Smooth muscle cell (in vitro differentiated cells): ENCODE data around the gene FTSJ1. TPM values are rescaled to one million over a fixed set of nuclear protein-coding genes. Genes with fewer than 3 reads are reported as not detected.

Source experiments
- DNase-seq: peaks from one replicate; lab custom pipeline; 2025; ENCODE audit not compliant: unreplicated experiment; lab: John Stamatoyannopoulos, UW
- H2AFZ ChIP-seq: fragments of 200-600 bp; sonication (generic); 2 replicates; pipeline ENCODE4 v1.6.0; 2016; ENCODE audit warnings: antibody characterized with exemption, low read depth, mild to moderate bottlenecking
- H3F3A ChIP-seq: fragments of 200-600 bp; sonication (generic); 2 replicates; pipeline ENCODE4 v1.6.0; 2017; ENCODE audit warnings: antibody characterized with exemption, low read depth
- H3K27ac ChIP-seq: fragments of 200-600 bp; sonication (generic); 2 replicates; pipeline ENCODE4 v1.5.1; 2016; ENCODE audit warnings: low read depth, mild to moderate bottlenecking
- H3K27me3 ChIP-seq: fragments of 200-600 bp; sonication (generic); 2 replicates; pipeline ENCODE4 v1.6.1; 2016; ENCODE audit warnings: low read depth, mild to moderate bottlenecking
- H3K36me3 ChIP-seq: fragments of 200-600 bp; sonication (generic); 2 replicates; pipeline ENCODE4 v1.5.1; 2016; ENCODE audit warnings: low read depth
- H3K4me1 ChIP-seq: fragments of 200-600 bp; sonication (generic); 2 replicates; pipeline ENCODE4 v1.5.1; 2016; ENCODE audit warnings: low read depth
- H3K4me2 ChIP-seq: fragments of 200-600 bp; sonication (generic); 2 replicates; pipeline ENCODE4 v1.6.0; 2016; ENCODE audit warnings: mild to moderate bottlenecking
- H3K4me3 ChIP-seq: fragments of 200-600 bp; sonication (generic); 2 replicates; pipeline ENCODE4 v1.5.1; 2016; ENCODE audit warnings: mild to moderate bottlenecking
- H3K79me2 ChIP-seq: fragments of 200-600 bp; sonication (generic); 2 replicates; pipeline ENCODE4 v1.6.0; 2016; ENCODE audit warnings: low read depth, mild to moderate bottlenecking
- H3K9ac ChIP-seq: fragments of 200-600 bp; sonication (generic); 2 replicates; pipeline ENCODE4 v1.6.0; 2016; ENCODE audit warnings: low read depth
- H3K9me3 ChIP-seq: fragments of 200-600 bp; sonication (generic); replicated peaks from 2 replicates; pipeline ENCODE4 v1.5.1; 2016; ENCODE audit warnings: low read depth
- H4K20me1 ChIP-seq: fragments of 200-600 bp; sonication (generic); 2 replicates; pipeline ENCODE4 v1.6.0; 2016; ENCODE audit warnings: low read depth
- CTCF ChIP-seq: fragments of 200-600 bp; sonication (generic); IDR thresholded peaks from 2 replicates; pipeline ENCODE4 v1.5.1; 2017; ENCODE audit warnings: borderline replicate concordance, mild to moderate bottlenecking, antibody characterized with exemption; ENCODE audit not compliant: insufficient read depth, poor library complexity, severe bottlenecking
- WGBS: methylation state at CpG from one replicate; pipeline ENCODE4 v1.1.7; 2016; ENCODE audit warnings: low lambda C conversion rate; 5-methylcytosine and 5-hydroxymethylcytosine counted together
- polyA plus RNA-seq: library from polyadenylated mRNA; unstranded; fragments of >200 nt; fragmentation: Nextera tagmentation; extraction: Ambion mirVana; gene quantifications from 2 replicates; pipeline ENCODE4 v1.2.1, GENCODE V29; 2016
- total RNA-seq: library from RNA; depleted of rRNA; stranded (reverse); fragments of >200 nt; gene quantifications from 2 replicates; pipeline ENCODE4 v1.2.3, GENCODE V29; 2014

Gene FTSJ1
- total and polyA plus RNA-seq, 2 experiments from 2014 or later = 60.6 to 80.8 TPM

GRCh38 chrX:48468693-48469691 is 7.0 kb upstream of the FTSJ1 start:
- Histone ChIP-seq H3K27me3 (no peaks in the 10 kb centered on the region), H3K36me3 (no peaks in the 10 kb centered on the region), H3K4me3 (peak overlapping the region; percentile 33), H3K4me2 (peak overlapping the region; percentile 84), H3K9me3 (no peaks in the 10 kb centered on the region), H3K27ac (no peak overlapping the region), H2AFZ (no peak overlapping the region), H3F3A (no peaks in the 10 kb centered on the region), H3K9ac (no peak overlapping the region), H3K79me2 (no peaks in the 10 kb centered on the region), H4K20me1 (no peaks in the 10 kb centered on the region), H3K4me1 (no peaks in the 10 kb centered on the region)
- 43% methylated on average over 23 of the region's 23 CpGs for WGBS
- TF ChIP-seq CTCF = no peak
- DNase-seq = no peak

GRCh38 chrX:48470110-48470832 is 5.7 kb upstream of the FTSJ1 start, which contains the start of gene SLC38A5:
Gene SLC38A5 (minus strand): TSS chrX:48470260. CDS start chrX:48467924, 2,336 bp downstream.
- WGBS = 84% methylated on average over 18 of the region's 18 CpGs
- H3K4me2 ChIP-seq = peak within 1 kb of the TSS; percentile 84
- H3K4me3 ChIP-seq = peak within 1 kb of the TSS; percentile 33

GRCh38 chrX:48470833-48471118 is 5.2 kb upstream of the FTSJ1 start:
- WGBS = 83% methylated on average over 9 of the region's 9 CpGs
- no peak for DNase-seq
- H4K20me1 ChIP-seq = no peaks in the 10 kb centered on the region
- TF ChIP-seq CTCF = no peak
- H3K9ac ChIP-seq = no peak overlapping the region
- H3K27ac ChIP-seq = no peak overlapping the region
- no peaks in the 10 kb centered on the region for H3K9me3 ChIP-seq
- H3K79me2 ChIP-seq = peaks cover 11% of the 10 kb centered on the region
- H3K4me3 ChIP-seq = no peak overlapping the region
- H3K36me3 ChIP-seq = no peaks in the 10 kb centered on the region
- H3F3A ChIP-seq = no peaks in the 10 kb centered on the region
- H2AFZ ChIP-seq = no peak overlapping the region
- H3K4me1 ChIP-seq = no peaks in the 10 kb centered on the region
- H3K27me3 ChIP-seq = no peaks in the 10 kb centered on the region
- H3K4me2 ChIP-seq = no peak overlapping the region

More at GRCh38 chrX:48470110-48470832, 5.7 kb upstream of the FTSJ1 start, which contains the start of gene SLC38A5:
- Histone ChIP-seq H3K9me3 (no peaks in the 10 kb centered on the region), H3K27ac (no peak within 1 kb of the TSS), H3K79me2 (peaks cover 7% of the 10 kb centered on the region), H4K20me1 (no peaks in the 10 kb centered on the region), H3K36me3 (no peaks in the 10 kb centered on the region), H3K4me1 (no peaks in the 10 kb centered on the region), H3F3A (no peaks in the 10 kb centered on the region), H3K27me3 (no peaks in the 10 kb centered on the region), H3K9ac (no peak within 1 kb of the TSS), H2AFZ (no peak within 1 kb of the TSS)
- TF ChIP-seq CTCF = no peak
- DNase-seq = no peak
